Amygdala (tissue), 56 donors: ENCODE data around the gene UNC45A.
"Not testable (repeated sequence)": the region's sequence is repeated elsewhere in the genome, so short reads cannot be mapped to it uniquely, and the experiment has no call there.

ENCODE experiments used
- DNase-seq, 56 donors: peaks; one replicate each; lab custom pipeline; 2025; lab: John Stamatoyannopoulos, UW

UNC45A gene

DNA sequence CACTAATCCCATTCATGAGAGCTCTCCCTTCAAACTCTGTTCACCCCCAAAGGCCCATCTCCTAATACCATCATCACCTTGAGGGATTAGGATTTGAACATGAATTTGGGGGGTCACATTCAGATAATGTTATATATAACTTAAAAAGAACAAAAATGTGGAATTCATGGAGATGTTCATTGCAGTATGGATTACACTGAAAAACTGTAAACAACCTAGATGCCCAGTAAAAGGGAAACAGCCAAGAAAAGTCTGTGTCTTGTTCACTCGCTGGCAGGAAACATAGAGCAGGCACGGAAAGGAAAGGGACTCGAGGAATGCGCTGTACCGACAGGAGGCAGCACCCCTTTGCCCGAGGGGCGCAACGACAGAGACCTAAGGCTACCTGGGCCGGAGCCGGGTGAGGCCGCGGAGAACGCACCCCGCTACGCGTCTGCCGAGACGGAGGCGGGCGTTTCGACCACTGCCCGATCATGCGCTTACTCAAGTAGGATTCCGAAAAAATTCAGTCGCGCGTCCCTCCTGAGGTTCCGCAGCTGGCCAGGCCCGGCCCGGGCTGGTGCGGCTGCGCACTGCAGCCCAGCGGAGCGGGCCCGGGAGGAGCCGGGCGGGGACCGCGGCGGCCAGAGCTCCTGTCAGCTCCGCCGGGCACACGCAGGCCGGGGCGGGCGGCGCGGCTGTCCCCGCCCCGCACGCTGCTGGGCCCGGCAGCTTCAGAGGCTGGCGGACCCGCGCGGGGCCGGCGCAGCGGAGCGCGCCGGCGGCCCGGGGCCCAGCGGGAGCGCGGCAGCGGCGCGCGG is 32.8 kb upstream of the UNC45A start:
- DNase-seq = peak in 55 of 56 donors; percentile 5 to 87 (median 62)

DNA sequence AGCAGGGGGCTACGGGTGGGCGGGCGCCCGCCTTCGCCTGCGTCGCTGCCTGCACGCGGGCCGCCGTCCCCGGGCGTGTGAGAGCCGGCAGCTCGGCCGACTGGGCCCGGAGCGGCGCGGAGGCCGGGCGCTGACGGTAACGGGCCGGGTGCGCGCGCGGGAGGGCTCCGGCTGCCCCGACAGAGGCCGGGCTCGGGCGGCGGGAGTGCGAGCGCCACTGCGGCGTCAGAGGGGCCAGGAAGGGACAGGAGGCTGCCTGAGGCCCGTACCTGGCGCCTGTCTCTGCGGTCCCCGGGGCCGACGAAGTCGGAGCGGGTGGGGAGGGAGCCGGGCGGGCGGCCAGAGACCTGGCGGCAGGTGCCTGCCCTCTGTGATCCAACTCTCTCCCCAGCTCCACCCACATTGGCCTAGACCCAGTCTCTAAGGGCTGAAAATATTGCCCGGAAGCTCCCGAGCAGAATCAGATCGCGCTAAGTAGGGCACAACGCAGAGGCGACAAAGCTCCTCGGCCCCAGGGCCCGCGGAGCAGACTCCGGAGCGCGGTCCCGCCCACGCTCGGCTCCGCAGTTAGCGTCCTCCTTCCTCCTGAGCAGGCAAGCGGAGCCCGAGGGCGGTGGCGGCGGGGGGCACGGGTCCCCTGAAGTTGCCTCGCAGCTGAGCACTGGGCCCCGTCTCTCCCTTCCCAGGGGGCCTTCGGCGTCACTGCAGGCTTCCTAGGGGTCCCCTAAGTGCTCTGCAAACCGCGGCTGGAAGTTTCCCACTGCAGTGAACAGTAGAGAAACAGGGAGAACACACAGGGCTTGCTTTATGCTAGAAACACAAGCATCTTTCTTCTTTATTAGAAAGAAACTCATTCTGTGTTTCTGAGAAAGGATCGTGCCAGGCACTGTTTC is 32.0 kb upstream of the UNC45A start, which contains the start of gene MAN2A2:
Gene MAN2A2, plus strand, starts transcription at position 463 of the 893 bp plus-strand sequence. CDS start 906 bp downstream, outside the sequence.
- DNase-seq = peak in 49 of 56 donors; percentile 19 to 85 (median 60)

DNA sequence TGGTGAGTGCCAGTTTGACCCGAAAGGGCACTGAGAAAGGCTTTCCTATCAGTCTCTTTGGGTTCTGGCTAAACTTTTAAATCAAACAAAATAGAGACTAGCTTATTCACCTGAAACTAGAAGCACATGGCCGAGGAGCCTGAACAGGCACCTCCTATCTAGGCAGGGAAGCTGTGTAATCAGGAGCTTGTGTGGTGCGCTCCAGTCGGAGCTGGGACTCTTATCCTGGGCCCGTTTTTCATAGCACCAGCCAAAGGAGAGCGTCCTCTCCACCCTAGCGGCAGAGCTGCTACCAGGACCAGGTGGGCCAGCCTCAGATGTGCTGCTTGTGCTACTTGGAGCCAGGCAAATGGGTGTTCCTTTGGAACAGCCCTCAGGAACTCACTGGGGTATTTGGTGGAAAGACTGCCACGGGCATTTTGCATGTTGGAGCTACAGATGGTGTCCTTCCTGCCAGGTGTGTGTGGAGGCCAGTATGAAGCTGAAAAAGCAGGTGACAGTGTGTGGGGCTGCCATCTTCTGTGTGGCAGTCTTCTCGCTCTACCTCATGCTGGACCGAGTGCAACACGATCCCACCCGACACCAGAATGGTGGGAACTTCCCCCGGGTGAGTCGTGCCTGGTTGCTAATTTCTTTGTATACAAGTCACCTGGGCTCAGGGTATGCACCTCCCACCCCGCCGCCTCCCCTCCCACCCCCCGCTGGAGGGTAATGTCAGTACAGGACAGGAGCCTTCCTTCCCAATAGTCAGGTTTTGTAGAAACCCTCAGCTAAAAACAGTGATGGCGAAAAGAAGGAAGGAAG is 31.1 kb upstream of the UNC45A start:
- DNase-seq = peak in 1 of 56 donors; percentile 47

DNA sequence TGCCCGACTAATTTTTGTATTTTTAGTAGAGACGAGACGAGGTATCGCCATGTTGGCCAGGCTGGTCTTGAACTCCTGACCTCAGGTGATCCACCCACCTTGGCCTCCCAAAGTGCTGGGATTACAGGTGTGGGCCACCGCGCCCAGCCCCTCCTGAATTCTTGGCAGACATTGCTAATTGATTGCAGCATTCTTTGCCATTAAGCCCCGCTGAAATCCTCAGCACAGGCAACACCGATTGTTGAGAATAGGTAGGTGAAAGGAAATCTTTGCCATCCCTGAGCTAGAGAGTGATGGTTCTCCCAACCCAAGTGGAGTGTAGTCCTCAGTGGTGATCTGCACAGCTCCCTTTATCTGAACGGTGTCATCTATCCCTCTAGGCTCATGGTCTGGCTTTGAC is 30.3 kb upstream of the UNC45A start:
- DNase-seq = no peak

DNA sequence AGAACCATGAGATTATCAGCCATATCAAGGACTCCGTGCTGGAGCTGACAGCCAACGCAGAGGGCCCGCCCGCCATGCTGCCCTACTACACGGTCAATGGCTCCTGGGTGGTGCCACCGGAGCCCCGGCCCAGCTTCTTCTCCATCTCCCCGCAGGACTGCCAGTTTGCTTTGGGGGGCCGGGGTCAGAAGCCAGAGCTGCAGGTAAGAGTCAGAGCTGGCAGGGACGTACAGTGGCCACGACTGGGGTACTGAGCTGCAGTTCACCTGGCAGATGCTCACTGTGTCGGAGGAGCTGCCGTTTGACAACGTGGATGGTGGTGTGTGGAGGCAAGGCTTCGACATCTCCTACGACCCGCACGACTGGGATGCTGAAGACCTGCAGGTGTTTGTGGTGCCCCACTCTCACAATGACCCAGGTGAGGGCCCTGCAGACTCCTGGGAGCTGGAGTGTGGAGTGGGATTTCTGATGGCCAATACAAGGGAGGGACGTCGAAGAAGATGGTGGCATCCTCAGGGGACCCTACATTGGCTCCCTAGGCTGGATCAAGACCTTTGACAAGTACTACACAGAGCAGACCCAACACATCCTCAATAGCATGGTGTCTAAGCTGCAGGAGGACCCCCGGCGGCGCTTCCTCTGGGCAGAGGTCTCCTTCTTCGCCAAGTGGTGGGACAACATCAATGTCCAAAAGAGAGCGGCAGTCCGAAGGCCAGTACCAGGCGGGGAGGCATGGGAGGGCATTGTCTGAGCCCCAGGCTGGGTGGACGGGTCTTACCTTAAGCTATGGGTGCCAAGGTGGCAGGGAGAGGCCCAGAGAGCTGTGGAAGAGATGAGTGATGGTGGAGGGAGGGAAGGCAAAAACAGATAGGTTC is 29.5 kb upstream of the UNC45A start:
- no peak for DNase-seq

DNA sequence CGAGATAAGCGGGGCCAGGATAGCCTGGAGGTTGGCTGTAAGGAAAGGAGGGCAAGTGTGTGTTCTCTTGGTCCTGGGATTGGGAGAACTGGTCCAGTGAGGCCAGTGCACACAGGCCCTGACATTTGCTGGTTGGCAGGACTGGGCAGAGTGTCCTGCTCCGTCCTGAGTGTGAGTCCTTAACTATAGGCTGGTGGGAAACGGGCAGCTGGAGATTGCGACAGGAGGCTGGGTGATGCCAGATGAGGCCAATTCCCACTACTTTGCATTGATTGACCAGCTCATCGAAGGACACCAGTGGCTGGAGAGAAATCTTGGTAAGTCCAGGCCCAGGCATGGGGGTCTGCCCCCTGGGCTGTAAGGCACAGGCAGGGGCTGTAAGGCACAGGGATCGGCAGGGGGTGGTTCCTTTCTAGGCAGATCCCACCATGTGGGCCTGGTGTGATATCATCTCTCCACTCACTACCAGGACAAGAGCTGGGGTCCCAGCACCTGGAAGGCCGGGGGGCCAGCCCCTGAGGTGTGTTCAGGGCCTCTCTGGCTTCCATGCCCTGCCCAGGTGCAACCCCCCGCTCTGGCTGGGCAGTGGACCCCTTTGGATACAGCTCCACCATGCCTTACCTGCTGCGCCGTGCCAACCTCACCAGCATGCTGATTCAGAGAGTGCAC is 28.8 kb upstream of the UNC45A start:
- DNase-seq = no peak

DNA sequence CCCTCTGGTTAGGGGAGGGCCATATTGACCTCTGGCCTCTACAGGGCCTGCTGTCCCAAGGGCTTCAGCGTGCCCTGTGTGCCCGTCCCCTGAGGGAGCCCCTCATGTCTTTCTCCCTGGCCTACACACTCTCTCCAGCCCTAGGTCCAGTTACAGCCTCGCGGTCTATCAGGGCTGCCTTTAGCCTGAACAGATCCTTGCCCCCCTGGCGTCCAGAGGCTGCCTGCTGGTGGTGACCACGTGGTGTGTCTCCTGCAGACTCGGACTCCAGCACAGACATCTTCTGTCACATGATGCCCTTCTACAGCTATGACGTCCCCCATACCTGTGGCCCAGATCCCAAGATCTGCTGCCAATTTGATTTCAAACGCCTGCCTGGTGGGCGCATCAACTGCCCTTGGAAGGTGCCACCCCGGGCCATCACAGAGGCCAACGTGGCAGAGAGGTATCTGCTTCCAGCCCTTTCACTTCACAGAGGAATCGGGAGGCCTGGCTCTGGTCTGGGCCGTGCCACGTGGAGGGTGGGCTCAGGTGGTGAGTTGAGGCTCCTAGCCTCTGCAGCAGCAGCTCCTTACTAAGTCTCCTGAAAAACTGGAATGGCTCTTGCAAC is 27.9 kb upstream of the UNC45A start:
- DNase-seq = peak in 2 of 56 donors; percentile 11 to 28

DNA sequence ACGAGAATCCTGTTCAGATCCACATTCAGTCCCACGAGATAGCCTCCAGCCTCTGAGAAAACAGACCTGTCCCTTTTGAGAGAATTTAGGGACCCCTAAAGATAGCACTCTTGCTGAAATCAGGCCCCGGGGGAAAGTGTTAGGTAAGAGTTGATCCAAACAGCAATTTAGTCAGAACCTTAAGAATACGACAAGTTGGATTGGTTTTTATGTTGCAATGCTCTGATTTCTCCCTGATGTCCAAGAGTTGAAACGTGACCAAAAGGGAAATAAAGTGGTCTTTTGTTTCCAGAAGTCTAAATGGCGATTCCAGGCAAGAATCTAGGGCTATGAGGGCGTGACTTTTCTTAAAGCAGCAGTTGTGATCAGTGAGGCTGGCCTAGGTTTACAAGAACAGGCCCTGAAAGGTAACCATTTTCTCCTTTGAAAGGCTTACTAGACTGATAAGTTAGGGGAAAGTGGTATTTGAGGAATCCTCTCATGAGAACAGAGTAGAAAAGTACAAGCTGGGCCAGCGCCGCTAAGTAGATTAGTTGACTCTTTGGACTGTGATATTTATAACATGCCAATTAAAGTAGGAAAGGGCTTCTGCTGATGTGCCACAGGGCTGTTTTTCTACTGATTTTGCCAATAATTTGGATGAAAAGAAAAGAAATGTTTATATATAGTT is 27.1 kb upstream of the UNC45A start:
- no peak for DNase-seq

DNA sequence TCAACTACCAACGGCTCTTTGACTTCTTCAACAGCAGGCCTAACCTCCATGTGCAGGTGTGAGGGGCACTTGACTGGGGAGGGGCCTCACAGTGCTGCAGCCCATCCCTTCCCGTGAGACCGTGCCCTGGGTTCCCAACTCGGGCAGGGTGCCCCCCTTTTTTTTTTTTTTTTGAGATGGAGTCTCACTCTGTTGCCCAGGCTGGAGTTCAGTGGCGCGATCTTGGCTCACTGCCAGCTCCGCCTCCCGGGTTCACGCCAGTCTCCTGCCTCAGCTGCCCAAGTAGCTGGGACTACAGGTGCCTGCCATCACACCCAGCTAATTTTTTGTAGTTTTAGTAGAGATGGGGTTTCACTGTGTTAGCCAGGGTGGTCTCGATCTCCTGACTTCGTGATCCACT is 25.6 kb upstream of the UNC45A start:
- DNase-seq = not testable (repeated sequence)

DNA sequence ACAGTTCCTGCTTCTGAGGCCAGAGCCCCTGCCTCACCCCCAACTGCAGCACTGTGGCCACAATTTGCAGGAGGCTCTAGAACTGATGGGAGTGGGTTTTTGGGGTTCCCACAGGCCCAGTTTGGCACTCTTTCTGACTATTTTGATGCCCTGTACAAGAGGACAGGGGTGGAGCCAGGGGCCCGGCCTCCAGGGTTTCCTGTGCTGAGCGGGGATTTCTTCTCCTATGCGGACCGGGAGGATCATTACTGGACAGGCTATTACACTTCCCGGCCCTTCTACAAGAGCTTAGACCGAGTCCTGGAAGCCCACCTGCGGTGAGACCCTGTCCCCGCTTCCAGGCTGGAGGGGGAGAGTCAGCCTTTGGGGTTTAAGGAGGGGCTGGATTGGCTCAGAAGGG is 25.1 kb upstream of the UNC45A start:
- DNase-seq = no peak

DNA sequence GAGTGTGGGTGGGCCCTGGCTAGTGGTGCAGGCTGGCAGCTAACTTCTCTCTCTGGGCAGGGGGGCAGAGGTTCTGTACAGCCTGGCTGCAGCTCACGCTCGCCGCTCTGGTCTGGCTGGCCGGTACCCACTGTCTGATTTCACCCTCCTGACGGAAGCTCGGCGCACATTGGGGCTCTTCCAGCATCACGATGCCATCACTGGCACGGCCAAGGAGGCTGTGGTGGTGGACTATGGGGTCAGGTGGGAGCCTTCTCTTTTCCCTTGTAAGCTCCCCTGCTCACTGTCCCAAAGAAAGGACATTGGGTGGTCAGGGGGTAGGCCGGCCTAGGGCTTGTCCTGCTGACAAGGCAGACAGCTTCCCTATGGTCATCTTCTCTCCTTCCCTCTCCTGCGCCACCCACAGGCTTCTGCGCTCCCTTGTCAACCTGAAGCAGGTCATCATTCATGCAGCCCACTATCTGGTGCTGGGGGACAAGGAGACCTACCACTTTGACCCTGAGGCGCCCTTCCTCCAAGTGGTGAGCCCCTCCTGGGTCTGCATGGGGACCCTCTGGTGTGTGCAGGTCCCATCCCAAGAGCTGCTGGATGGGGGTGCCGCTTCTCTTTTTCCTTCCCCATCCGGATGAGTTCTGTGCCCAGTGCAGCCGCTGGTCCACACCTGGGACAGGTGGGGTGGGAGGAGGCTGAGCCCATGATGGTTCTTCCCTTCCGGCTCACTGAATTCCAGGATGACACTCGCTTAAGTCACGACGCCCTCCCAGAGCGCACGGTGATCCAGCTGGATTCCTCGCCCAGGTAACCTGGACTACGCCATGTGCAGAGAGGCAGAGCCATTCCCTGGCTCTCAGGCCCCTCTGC is 24.4 kb upstream of the UNC45A start:
- DNase-seq = no peak

DNA sequence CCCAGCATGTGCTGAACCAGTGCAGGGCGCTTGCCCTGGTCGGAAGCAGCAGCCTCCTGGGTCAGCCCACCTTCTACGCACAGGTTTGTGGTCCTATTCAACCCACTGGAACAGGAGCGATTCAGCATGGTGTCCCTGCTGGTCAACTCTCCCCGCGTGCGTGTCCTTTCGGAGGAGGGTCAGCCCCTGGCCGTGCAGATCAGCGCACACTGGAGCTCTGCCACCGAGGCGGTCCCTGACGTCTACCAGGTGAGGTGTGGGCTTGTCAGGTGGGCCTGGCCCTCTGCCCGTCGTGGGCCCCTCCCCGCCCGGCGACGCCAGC is 23.8 kb upstream of the UNC45A start:
- DNase-seq = no peak

DNA sequence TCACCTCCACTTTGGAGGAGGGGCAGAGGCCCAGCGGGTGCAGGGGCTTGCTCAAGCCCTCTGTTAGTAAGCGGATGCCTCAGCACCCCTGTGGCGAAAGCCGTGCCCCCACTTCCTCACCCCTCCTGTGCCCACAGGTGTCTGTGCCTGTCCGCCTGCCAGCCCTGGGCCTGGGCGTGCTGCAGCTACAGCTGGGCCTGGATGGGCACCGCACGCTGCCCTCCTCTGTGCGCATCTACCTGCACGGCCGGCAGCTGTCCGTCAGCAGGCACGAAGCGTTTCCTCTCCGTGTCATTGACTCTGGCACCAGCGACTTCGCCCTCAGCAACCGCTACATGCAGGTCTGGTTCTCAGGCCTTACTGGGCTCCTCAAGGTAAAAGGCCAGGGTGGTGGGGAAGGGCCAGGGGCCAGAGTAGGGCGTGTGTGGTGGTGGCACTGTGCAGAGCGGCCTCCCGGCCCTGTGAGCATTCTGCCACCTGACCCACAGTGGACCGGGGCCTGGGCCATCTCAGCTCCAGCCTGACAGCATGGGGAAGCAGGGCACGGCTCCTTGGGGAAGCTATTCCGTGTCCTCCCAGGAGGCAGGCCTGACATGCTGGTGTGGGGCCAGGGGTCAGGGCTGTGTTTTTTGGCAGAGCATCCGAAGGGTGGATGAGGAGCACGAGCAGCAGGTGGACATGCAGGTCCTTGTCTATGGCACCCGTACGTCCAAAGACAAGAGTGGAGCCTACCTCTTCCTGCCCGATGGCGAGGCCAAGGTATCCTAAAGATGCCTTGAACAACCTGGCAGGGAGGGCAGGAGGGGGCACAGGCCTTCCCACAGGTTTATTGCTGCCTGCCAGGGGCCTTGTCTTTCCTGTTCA is 22.9 kb upstream of the UNC45A start:
- no peak for DNase-seq

DNA sequence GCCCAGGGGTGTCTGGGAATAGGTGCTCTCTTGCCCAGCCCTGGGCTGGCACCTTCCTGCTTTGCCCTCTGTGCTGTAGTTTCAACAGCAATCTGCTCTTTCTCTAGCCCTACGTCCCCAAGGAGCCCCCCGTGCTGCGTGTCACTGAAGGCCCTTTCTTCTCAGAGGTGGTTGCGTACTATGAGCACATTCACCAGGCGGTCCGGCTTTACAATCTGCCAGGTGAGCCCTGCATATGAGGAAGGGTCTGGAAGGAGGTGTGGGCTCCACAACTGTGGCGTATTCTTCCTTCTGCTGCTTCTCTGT is 22.4 kb upstream of the UNC45A start:
- DNase-seq = no peak

DNA sequence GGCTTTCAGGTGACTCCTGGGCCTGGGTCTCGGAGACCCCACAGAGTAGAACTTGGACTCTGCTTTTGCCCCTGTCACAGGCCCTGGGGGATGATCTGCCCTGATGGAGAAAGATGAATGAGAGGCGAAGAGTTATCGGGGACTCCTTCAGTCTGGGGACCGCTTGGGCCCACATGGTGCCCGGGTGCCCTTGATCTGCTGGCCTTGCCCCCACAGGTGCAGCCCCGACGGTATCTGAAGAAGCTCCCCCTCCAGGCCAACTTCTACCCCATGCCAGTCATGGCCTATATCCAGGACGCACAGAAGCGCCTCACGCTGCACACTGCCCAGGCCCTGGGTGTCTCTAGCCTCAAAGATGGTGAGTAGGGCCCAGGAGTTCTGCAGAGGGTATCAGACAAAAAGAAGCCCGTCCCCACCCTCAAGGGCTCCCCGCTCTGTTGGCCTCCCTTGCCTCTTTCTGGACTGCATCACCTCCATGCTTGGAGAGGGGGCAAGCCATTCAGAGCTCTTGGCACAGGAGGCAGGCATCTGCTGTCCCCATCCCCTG is 21.6 kb upstream of the UNC45A start:
- DNase-seq = no peak
